COLO668 (cell line): Measurements from ENCODE around the gene COG2.

Source experiments
- DNase-seq: peaks from one replicate; lab custom pipeline; 2025; ENCODE audit not compliant: unreplicated experiment; lab: John Stamatoyannopoulos, UW

COG2 gene

DNA sequence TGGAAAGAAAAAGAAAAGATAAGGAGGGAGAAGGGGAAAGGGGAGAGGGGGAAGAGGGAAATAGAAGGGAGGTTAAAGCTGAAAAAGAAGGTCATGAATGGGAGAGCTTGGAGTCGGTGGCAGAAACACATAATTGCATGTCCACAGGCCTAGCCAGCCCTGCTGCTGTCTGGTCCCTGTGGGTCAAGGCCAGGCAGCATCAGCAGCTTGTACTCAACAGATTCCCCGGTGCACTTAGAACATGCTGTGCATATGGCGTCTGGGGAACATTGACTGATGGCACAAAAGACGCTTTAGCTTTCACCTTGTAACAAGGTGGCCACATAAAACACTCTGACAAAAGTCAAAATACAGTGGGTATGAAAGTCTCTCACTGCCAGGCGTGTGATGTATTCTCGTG is 25.9 kb downstream of the COG2 start:
- DNase-seq: no peak

DNA sequence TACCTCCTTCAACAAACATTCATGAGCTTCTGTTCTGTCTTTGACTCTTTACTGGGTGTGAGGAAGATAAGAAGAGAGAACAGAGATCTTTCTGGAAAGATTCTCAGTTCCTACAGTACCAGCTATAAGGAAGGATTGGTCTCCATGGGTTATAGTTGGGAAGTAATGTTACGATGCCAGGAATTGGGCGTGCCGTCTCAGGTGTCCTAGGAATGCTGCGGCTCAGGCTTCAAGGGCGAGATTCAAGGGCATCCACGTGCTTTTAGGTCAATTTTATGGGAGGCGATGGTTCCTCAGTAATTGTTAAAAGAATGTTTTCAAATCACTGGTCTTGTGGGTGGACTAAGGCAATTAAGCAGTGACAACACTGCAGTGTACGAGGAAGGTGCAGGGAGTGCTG is 27.3 kb downstream of the COG2 start:
- DNase-seq: no peak

DNA sequence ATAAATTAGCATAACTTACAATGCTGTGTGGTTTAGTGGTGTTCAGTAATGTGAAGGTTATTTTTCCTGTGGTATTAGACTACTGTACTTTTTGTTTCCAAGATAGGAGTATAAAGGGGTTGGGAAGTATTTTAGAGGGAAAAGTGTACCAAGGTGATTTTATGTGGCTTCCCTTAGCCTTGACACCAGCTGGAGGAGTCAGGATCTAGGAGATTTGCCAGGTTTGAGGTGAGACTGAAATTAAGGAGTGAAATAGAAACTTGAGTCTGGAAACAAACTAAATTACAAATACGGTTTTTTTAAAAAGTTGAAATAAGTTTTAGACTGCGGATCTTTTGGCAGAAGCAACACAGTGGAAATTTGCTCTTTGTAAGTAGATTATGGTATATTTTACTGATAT is 32.3 kb downstream of the COG2 start:
- DNase-seq: no peak

DNA sequence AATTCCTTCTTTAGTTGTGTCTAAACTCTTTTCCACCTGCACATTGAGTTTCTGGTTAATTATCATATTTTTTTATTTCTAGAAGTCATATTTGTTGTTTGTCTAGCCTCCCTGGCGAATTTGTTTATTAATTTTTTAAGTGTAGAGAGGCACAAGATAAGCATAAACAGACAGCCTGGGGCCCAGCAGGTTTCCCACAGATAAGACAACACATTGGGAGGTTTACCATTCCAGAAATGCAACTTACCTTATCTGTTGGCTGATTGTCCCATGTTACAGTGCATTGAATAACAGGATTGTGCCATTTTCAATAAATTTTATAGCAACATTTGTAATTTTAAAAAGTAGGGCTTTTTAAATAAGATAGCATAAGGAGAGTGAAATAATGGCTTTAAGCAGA is 34.9 kb downstream of the COG2 start:
- DNase-seq: no peak

DNA sequence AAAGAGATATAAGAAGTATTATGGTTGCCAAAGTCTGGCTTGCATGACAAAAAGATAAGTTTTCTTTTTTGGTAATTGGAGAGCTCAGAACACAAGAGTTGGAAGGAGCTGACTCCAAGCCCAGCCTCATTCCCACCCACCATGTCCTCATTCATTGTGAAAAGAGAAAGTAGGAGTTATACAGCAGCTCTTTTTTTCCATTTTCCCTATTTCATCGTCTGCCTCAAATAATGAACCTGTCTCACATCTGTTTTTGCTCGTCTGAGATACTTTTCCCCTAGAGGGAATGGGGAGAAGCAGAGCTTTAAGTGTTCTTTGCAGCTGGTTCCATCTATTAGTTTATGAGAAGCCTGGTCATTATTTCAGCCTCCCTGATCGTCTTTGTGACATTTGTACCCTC is 36.9 kb downstream of the COG2 start:
- no peak for DNase-seq

DNA sequence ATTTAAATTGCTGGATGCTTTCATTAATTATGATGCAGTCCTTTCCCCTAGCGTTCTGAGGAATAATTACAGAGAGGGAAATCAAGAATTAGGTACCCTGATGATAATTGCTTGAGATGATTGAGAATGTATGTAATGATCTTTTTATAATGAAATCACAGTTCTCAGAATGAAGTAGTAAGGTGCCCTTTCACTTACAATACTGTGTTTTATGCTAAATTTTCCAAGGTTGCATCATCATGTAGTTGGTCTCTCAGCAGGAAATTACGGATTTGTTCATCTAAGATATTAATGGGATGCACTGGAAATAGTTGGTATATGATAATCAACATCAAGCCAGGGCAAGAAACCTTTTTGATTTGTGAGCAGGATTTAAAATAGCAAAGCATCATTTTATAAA is 37.5 kb downstream of the COG2 start:
- DNase-seq: no peak

DNA sequence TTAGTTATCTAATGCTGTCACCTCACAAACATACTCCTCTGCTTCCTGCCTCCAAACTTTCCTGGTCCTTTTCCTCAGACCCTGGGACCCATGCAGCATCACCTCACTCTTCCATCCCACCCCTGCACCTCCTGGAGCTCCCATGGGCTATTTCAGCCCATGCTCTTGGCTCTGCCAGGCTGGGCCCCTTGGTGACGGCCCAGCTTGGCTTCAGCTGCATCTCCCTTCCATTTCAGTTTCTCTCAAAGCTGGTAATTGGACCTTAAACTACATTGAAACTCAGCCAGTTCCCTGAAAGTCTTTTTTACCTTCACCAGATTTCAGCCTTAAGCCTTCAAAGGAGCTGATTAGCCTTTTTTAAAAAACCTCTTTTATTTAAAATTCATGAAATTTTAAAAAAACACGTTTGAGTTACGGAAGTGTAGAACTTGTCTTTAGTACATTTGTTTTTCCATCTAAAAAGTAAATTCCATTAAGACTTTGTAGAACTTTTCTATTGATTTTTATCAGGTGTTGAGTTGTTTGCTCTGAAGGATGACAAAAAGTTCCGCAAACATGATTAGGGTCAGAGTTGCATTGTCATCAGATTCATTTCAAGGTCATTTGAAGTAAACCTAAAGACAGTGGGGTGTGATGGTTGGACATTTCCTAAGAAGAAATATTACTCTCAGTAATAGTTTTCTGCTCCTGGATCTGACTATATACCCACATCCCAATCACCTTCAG is 38.2 kb downstream of the COG2 start:
- no peak for DNase-seq

DNA sequence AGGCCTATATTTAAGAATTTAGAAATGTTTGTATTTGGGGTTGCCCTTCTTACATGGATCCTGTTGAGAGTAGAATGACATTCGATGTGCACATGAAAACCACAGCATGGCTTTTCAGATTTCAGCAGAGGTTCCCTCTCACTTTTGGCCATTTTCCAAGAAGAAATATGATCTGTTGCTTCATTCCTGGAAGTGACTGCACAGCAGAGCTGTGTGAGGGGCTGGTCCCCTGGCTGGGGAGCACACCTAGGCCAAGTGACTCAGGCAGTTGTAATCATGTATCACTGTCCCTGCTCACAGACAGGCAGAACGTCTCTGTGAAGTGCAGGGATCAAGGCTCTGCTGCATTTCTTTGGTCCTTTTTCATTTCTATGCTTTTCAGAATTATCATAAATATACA is 39.3 kb downstream of the COG2 start:
- peak; percentile 79 for DNase-seq

DNA sequence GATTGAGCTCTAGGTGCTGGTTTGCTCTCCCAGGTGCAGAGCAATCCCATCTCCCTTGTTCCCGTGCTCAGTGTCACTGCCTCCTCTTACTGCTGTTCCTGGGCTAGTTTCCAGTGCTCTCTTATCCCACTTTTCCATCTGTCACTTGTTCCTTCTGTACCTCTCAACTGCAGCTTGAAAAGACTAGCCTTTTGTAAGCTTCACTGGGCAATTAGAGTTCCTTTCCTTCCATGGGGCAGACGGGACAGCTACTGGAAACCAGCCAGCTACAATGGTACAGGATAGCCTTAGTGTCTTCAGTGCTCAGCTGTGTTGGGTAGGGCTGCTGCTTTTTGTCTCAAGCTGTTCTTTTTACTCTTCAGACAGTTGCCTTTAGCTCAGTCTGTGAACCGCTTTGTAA is 40.0 kb downstream of the COG2 start:
- no peak for DNase-seq

DNA sequence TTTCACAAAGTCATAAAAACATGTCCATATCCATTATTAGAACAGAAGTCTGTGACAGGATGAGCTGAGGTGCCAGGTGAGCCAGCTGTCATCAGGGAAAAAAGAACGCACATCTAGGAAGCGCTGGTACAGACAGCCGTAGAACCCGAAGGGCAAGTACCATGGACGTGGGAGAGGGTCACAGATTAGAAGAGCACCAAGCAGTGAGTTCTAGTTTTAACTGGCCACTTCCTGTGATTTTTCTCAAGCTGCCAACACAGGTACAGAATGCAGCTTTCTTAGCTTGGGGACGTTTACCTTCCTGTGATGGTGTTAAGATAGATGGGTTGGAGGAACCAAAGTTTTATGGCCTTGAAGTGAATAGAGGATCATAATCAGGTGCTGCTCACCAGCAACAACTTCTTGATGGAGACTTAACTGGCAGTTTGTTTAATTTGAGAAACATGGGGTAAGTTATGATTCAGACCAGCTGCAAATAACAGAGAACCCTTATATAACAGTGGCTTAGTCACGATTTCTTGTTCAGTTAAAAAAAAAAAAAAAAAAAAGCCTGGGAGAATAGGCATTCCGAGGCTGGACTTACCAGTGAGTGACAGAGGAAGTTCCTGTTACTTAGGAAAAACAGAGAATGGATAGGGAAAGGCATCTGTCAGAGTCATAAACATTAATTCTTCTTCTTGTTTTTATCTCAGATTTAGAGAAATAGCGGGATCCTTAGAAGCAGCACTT is 40.8 kb downstream of the COG2 start:
- DNase-seq: no peak

DNA sequence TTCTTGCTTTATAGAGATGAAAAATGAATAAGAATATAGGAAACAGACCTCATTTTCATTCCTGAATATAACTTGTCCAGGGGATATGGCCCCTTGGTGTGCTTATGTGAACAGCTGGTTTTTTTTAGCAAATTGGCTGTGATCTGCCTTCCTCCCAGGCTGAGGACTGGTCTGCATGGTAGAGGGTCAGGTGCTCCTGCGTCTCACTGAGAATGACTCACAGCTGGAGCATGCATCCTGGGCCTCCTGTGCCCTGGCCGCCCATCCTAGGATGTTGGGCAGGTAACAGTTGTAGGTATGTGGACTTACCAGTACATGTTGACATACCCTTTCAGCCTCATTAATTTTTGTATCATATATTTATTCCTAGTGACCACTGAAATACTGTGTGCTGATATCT is 41.9 kb downstream of the COG2 start:
- no peak for DNase-seq

DNA sequence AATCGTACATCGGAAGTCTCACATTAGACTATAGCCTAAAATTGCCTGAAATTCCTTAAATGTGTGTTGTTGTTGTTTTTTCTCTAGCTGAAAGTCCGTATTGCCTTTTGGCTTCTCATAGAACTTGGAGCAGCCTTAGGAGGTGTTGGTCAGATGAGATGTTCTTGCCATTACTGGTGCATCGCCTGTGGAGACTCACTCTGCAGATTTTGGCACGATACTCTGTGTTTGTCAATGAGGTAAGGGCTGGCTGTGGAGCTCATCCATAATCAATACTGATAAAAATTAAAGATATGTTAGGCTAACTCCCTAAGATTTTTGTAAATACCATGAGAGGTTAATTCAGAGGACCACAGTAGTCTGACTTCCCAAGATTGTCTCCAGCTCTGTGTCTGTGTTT is 42.7 kb downstream of the COG2 start:
- DNase-seq: no peak

DNA sequence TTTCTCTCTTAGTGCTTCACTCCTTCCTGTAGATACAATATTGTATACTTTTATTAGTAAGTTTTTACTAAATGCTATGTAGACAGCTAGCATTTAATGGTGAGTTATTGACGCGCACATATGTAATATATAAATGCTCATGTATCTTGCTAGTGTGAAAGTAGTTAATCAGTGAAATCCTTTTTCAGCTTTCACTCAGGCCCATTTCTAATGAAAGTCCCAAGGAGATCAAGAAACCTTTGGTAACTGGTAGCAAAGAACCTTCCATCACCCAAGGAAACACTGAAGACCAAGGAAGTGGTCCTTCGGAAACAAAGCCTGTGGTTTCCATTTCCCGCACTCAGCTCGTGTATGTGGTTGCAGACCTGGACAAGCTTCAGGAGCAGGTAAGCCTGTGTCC is 44.5 kb downstream of the COG2 start:
- DNase-seq: no peak

DNA sequence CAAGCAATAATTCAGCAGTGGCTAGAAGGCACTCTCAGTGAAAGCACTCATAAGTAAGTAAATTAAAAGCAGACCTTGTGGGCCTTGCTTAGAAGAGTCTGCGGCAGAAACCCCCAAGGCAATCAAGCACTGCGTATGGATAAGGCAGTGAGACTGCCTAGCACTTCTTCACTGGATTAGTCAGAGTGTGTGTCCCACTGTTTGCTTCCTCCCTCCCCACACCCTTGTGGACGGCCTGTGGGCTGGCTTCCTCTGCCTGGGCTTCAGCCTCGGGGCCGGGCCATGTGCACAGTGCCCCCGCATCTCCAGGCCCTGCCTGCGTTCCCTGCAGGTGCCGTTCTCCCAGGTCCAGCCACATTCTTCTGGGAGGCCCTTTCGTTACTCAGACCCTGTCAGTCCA is 47.8 kb downstream of the COG2 start:
- DNase-seq: no peak

DNA sequence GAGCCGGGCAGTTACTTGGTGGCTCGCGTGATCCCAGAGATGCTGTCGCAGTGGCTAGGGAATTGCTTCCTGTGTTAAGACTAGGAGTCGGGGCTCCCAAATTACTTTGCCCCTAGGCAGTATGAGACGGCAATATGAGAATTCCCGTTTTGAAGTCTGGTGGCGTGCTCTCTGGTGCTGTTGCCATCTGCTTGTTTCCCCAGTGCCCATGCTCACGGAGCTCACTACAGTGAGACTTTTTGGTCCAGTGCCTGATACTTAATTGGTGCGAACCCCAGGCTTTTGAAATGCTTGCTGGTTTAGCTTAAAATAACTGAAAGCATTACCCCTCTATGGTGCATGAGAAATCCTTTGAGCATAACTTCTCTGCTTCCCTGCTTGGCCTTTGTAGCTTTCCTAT is 49.3 kb downstream of the COG2 start:
- no peak for DNase-seq

DNA sequence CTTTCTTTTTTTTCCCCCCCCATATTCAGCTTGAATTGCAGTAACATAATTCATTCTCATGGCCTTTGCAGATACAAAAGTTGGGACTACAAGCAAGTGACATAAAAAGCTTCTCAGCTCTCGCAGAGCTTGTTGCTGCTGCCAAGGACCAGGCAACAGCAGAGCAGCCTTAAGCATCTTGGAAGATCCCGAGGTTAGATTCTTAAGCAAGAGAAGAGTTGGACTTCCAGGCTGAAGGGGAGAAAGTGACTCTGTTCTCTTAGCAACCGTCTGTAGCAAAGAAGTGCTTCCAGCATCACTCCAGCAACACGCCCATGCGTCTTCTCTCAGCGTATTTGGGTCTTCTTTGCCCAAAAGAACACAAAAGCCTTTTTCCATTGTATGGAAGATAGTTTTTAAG is 50.9 kb downstream of the COG2 start:
- no peak for DNase-seq

DNA sequence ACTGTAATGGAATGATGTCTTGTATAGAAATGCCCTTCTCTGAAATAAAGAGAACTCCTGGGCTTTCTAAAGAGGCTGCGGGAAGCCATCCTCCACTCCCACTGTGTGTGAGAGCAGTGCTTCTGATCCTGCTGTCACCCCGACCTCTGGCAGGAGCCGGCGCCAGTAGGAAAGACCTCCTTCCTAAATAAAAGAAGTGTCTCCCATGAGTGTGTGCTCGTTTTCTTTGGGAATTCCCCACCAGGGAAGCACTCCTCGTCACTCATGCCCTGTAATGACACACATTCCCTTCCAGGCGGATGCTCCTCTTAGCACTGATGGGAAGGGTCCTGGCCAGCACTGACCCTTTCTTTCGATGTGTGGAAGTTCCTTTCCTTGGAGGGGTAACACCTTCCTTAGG is 51.5 kb downstream of the COG2 start:
- no peak for DNase-seq

DNA sequence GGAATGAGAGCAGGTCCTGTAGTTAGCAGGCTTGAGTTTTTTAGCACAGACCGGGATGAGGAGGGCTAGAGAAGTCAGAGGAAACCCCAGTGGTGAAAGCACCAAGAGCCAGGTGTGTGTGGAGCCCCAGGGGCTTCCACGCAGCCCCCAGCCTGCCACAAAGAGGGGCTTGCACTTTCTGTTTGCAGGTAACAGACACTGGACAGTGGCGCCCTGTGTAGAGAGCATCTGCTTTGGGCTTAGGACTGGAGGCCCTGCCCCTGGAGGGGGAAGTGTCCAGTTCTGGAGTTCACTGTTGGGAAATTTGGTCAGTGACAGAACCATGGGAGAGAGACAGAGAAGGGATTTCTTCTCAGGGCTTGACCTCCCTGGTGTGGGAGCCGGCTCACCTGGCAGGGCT is 52.2 kb downstream of the COG2 start:
- DNase-seq: no peak

DNA sequence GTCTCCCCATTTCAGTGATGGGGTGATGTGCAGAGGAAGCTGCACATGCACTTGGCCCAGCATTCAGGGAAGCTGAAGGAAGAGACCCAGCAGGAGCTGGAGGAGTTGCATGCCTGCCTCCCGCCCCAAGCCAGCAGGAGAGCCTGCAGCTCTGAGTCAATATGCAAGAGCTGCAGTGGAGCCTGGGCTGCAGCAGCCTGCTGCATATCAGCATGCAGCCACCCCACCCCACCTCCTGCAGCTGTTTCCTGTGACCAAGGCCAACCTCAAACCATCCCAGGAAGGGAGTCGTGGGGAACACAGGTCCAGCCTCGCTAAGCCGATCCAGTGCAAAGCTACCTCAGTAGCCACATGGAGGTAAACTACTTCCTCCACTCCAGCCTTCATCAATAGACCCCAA is 52.7 kb downstream of the COG2 start:
- no peak for DNase-seq

DNA sequence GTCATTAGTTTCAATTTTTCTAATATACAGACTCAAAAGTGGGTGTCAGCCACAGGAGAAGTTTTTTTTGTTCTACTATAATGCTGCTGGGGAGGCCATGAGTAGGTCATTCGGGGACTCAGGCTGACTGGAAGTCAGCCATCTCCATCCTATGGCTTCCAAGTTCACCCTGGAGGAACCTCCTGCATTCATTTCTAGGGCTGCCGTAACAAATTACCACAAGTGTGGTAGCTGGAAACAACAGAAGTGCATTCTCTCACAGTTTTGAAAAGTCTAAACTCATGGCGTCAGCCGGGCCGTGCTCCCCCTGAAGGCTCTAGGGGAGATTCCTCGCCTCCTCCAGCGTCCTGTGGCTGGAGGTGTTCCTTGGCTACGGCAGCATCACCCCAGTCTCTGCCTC is 53.9 kb downstream of the COG2 start:
- DNase-seq: no peak

DNA sequence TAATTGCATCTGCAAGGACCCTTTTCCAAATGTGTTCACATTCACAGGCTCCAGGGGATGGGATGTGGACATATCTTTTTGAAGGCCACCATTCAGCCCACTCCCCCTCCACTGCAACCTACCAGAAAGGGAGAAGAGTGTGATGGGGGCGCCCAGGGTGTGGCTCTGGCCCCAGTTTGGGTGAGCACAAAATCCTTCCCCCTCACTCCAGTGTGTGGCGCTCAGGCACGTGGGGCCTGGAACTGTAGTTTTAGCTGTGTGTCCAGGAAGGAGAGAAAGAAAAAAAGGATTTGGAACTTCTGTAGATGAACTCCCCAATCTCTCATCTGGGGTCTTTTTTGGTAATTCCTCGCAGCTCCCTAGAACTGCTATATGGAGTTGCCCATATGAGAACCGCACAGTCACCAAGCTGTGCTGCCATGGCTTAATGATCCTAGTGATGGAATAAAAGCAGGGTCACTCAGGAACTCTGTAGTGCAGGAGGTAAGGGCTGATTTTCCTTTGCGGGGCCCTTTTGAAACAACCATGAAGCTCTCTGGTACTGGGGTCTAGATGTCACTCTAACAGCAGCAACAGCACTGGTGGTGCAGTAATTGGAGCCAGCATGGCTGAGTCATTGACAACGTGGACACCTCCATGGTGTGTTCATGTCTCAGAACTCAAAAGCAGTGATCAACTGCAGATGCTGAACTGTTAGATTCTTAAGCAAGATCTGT is 54.6 kb downstream of the COG2 start:
- no peak for DNase-seq

DNA sequence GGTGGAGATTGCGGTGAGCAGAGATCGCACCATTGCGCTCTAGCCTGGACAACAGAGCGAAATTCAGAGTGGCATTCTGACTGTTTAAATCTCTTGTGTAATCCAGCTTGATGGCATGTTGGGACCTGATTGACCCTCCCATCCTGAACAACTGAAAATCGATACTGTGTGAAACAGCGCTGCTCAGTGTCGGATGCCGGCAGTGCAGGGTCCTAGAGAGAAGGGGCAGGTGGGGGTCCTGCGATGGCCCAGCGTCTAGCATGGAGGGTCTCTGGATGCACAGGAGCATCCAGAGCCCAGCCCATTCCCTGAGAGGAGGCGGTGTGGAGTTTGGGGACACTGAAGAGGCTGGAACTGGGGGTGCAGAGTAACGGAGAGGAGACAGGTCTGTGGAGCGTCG is 55.8 kb downstream of the COG2 start:
- no peak for DNase-seq
